GM12891 (cell line): Measurements from ENCODE around the gene PPM1H.

ENCODE experiments used
- PAX5 ChIP-seq: IDR thresholded peaks from 2 replicates; pipeline ENCODE4 v1.6.1; 2011; ENCODE audit warnings: low read length, moderate library complexity, mild to moderate bottlenecking; ENCODE audit not compliant: insufficient read depth, severe bottlenecking
- POLR2A ChIP-seq: IDR thresholded peaks from 2 replicates; pipeline ENCODE4 v1.6.1; 2011; ENCODE audit warnings: low read depth, low read length, control low read depth
- POLR2AphosphoS5 ChIP-seq: IDR thresholded peaks from 2 replicates; pipeline ENCODE4 v1.6.1; 2011; ENCODE audit warnings: low read depth, low read length, control low read depth
- TAF1 ChIP-seq: IDR thresholded peaks from 2 replicates; pipeline ENCODE4 v1.6.1; 2011; ENCODE audit warnings: low read depth, low read length, control low read depth

DNA sequence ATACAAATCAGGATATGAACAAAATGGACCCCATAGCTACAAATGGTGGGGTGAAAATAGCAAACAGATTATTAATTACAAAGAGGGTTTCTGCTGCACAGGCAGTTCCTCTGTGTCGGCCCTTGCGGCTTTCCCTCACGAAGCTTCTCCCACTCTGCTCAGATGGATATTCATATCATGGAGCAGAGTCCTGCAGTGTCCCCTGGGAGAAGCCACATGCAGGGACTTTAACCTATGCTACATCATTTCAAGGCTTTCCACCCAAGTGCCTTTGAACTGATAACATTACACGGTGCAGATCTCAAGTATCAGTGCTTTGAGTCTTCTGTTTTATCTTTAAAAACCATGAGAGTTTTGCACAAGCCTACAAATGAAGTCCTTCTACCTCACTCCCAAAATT, 229.1 kb downstream of the PPM1H start:
- no peak for TF ChIP-seq POLR2AphosphoS5
- TF ChIP-seq POLR2A = no peak
- TF ChIP-seq TAF1 = no peak
- TF ChIP-seq PAX5 = no peak
